ENCODE data around the gene RGL1. TPM values are rescaled to one million over a fixed set of nuclear protein-coding genes. Genes with fewer than 3 reads are reported as not detected.
"Not testable (repeated sequence)": the region's sequence is repeated elsewhere in the genome, so short reads cannot be mapped to it uniquely, and the experiment has no call there.

Gene RGL1
- total and polyA plus RNA-seq, 4 donors, result 29.8 to 53.4 (median 41.8) TPM

DNA sequence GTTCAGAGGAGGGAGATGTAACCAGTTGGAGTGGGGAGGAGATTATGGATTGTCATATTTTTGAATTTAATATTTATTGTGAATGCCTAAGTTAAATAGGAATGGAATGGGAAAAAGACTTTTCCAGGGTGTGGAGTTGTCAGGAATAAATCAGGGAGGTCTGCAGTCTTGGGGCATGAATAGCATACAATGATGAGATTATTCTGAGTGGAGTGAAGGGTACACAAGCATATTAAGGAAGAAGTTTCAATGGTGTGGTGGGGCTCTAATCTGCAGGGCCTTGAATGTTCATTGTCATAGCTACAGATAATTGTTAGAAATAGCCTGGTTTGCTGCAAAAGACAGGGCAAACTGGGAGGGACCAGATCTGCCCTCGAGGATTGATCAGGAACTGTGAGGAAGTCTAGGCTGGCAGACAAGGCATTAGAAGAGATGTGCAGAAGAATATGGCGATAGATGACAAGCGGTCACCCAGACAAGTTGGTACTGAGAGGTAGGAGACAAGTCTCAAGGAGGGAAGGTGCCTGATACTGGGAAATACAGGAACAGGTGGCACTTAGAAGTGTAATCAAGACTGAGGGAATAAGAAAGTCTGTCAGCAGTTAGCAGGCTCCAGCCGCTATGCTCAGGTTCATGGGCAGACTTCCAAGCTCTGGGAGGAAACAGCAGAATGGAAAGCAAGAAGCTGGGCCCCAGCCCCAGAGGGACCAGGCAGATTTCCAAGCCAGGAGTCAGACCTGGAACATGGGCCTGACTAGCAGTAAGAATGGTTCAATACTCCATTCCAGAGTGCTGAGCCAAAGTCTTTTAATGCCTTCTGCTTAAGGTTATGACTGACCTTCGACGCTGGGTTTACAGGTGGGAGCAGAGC lies 20.9 kb upstream of the RGL1 start:
- Histone ChIP-seq H3K4me3 (ENCODE audit: low read depth, low read length) (no peak overlapping the region), H3K27me3 (ENCODE audit: control insufficient read depth, insufficient read depth, low read length) (no peaks in the 10 kb centered on the region), H3K4me1 (ENCODE audit: control insufficient read depth, insufficient read depth, low read length) (peaks cover 6% of the 10 kb centered on the region), H3K27ac (ENCODE audit: low read depth, low read length) (no peak overlapping the region), H3K9me3 (ENCODE audit: control insufficient read depth, insufficient read depth, low read length) (no peaks in the 10 kb centered on the region), H3K36me3 (ENCODE audit: control insufficient read depth, insufficient read depth, low read length) (no peaks in the 10 kb centered on the region)
- 69% methylated on average over 6 of the region's 6 CpGs for WGBS (ENCODE audit: insufficient coverage)
- DNase-seq (ENCODE audit: low read depth in 4 of 6, low spot score in 6 of 6), result peak in 3 of 6 donors; percentile 61 to 91 (median 74)

- no CpG with 5 or more reads among the region's 3 CpGs for whole genome bisulfite sequencing (ENCODE audit: insufficient coverage)
- H3K9me3 ChIP-seq (ENCODE audit: control insufficient read depth, insufficient read depth, low read length); H3K27ac ChIP-seq (ENCODE audit: low read depth, low read length); H3K4me3 ChIP-seq (ENCODE audit: low read depth, low read length); H3K36me3 ChIP-seq (ENCODE audit: control insufficient read depth, insufficient read depth, low read length); H3K27me3 ChIP-seq (ENCODE audit: control insufficient read depth, insufficient read depth, low read length); DNase-seq (ENCODE audit: low read depth in 4 of 6, low spot score in 6 of 6); H3K4me1 ChIP-seq (ENCODE audit: control insufficient read depth, insufficient read depth, low read length): not testable (repeated sequence)
Observed at GRCh38 chr1:183785921-183786320, 19.0 kb upstream of the RGL1 start.

GRCh38 chr1:183787704-183788103 lies 17.2 kb upstream of the RGL1 start:
- Histone ChIP-seq H3K9me3 (ENCODE audit: control insufficient read depth, insufficient read depth, low read length) (no peaks in the 10 kb centered on the region), H3K27ac (ENCODE audit: low read depth, low read length) (no peak overlapping the region), H3K36me3 (ENCODE audit: control insufficient read depth, insufficient read depth, low read length) (no peaks in the 10 kb centered on the region), H3K4me1 (ENCODE audit: control insufficient read depth, insufficient read depth, low read length) (peaks cover 6% of the 10 kb centered on the region), H3K27me3 (ENCODE audit: control insufficient read depth, insufficient read depth, low read length) (no peaks in the 10 kb centered on the region), H3K4me3 (ENCODE audit: low read depth, low read length) (no peak overlapping the region)
- no peak for DNase-seq (ENCODE audit: low read depth in 4 of 6, low spot score in 6 of 6)
- 29% methylated on average over 1 of the region's 2 CpGs for WGBS (ENCODE audit: insufficient coverage)

GRCh38 chr1:183791319-183791718 lies 13.6 kb upstream of the RGL1 start:
- Histone ChIP-seq H3K4me3 (ENCODE audit: low read depth, low read length) (no peak overlapping the region), H3K27ac (ENCODE audit: low read depth, low read length) (no peak overlapping the region), H3K36me3 (ENCODE audit: control insufficient read depth, insufficient read depth, low read length) (no peaks in the 10 kb centered on the region), H3K4me1 (ENCODE audit: control insufficient read depth, insufficient read depth, low read length) (no peaks in the 10 kb centered on the region), H3K9me3 (ENCODE audit: control insufficient read depth, insufficient read depth, low read length) (no peaks in the 10 kb centered on the region), H3K27me3 (ENCODE audit: control insufficient read depth, insufficient read depth, low read length) (no peaks in the 10 kb centered on the region)
- no peak for DNase-seq (ENCODE audit: low read depth in 4 of 6, low spot score in 6 of 6)

- Histone ChIP-seq H3K4me1 (ENCODE audit: control insufficient read depth, insufficient read depth, low read length) (no peaks in the 10 kb centered on the region), H3K27ac (ENCODE audit: low read depth, low read length) (no peak overlapping the region), H3K36me3 (ENCODE audit: control insufficient read depth, insufficient read depth, low read length) (no peaks in the 10 kb centered on the region), H3K27me3 (ENCODE audit: control insufficient read depth, insufficient read depth, low read length) (no peaks in the 10 kb centered on the region), H3K4me3 (ENCODE audit: low read depth, low read length) (no peak overlapping the region), H3K9me3 (ENCODE audit: control insufficient read depth, insufficient read depth, low read length) (no peaks in the 10 kb centered on the region)
- no CpG with 5 or more reads among the region's 2 CpGs for WGBS (ENCODE audit: insufficient coverage)
- DNase-seq (ENCODE audit: low read depth in 4 of 6, low spot score in 6 of 6), result no peak
Observed at GRCh38 chr1:183792300-183792699, 12.6 kb upstream of the RGL1 start.

GRCh38 chr1:183794088-183794487 lies 10.8 kb upstream of the RGL1 start:
- no peaks in the 10 kb centered on the region for H3K36me3 ChIP-seq (ENCODE audit: control insufficient read depth, insufficient read depth, low read length)
- H3K27me3 ChIP-seq (ENCODE audit: control insufficient read depth, insufficient read depth, low read length), result no peaks in the 10 kb centered on the region
- no peak overlapping the region for H3K4me3 ChIP-seq (ENCODE audit: low read depth, low read length)
- H3K4me1 ChIP-seq (ENCODE audit: control insufficient read depth, insufficient read depth, low read length), result no peaks in the 10 kb centered on the region
- no CpG with 5 or more reads among the region's 1 CpG for WGBS (ENCODE audit: insufficient coverage)
- no peak overlapping the region for H3K27ac ChIP-seq (ENCODE audit: low read depth, low read length)
- no peaks in the 10 kb centered on the region for H3K9me3 ChIP-seq (ENCODE audit: control insufficient read depth, insufficient read depth, low read length)
- DNase-seq (ENCODE audit: low read depth in 4 of 6, low spot score in 6 of 6), result no peak

GRCh38 chr1:183800449-183800848 lies 4.5 kb upstream of the RGL1 start:
- Histone ChIP-seq H3K27ac (ENCODE audit: low read depth, low read length) (no peak overlapping the region), H3K27me3 (ENCODE audit: control insufficient read depth, insufficient read depth, low read length) (no peaks in the 10 kb centered on the region), H3K4me1 (ENCODE audit: control insufficient read depth, insufficient read depth, low read length) (no peaks in the 10 kb centered on the region), H3K9me3 (ENCODE audit: control insufficient read depth, insufficient read depth, low read length) (peaks cover 4% of the 10 kb centered on the region), H3K4me3 (ENCODE audit: low read depth, low read length) (no peak overlapping the region), H3K36me3 (ENCODE audit: control insufficient read depth, insufficient read depth, low read length) (no peaks in the 10 kb centered on the region)
- no peak for DNase-seq (ENCODE audit: low read depth in 4 of 6, low spot score in 6 of 6)
- WGBS (ENCODE audit: insufficient coverage), result 100% methylated on average over 1 of the region's 1 CpG

DNA sequence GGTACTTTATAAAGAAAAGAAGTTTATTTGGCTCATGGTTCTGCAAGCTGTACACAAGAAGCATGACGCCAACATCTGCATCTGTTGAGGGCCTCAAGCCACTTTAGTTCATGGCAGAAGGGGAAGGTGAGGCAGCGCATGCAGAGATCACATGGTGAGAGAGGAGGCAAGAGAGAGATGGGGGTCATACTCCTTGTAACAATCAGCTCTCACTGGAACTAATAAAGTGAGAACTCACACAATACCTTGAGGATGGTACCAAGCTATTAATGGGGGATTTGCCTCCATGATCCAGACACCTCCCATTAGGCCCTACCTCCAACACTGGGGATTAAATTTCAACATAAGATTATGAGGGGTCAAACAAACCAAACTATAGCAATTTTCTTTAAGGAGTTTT lies 3.3 kb upstream of the RGL1 start:
- DNase-seq (ENCODE audit: low read depth in 4 of 6, low spot score in 6 of 6), result no peak

GRCh38 chr1:183804387-183804786 lies 533 bp upstream of the RGL1 start:
- no peak for DNase-seq (ENCODE audit: low read depth in 4 of 6, low spot score in 6 of 6)
- Histone ChIP-seq H3K36me3 (ENCODE audit: control insufficient read depth, insufficient read depth, low read length) (no peaks in the 10 kb centered on the region), H3K9me3 (ENCODE audit: control insufficient read depth, insufficient read depth, low read length) (peaks cover 4% of the 10 kb centered on the region), H3K27ac (ENCODE audit: low read depth, low read length) (peak overlapping the region; percentile 96), H3K4me1 (ENCODE audit: control insufficient read depth, insufficient read depth, low read length) (peaks cover 4% of the 10 kb centered on the region), H3K27me3 (ENCODE audit: control insufficient read depth, insufficient read depth, low read length) (no peaks in the 10 kb centered on the region), H3K4me3 (ENCODE audit: low read depth, low read length) (peak overlapping the region; percentile 87)
- WGBS (ENCODE audit: insufficient coverage), result no CpG with 5 or more reads among the region's 5 CpGs

More for the DNA sequence above, 3.3 kb upstream of the RGL1 start:
- 100% methylated on average over 1 of the region's 2 CpGs for WGBS (ENCODE audit: insufficient coverage)
- no peaks in the 10 kb centered on the region for H3K36me3 ChIP-seq (ENCODE audit: control insufficient read depth, insufficient read depth, low read length)
- H3K27ac ChIP-seq (ENCODE audit: low read depth, low read length), result no peak overlapping the region
- no peaks in the 10 kb centered on the region for H3K4me1 ChIP-seq (ENCODE audit: control insufficient read depth, insufficient read depth, low read length)
- no peak overlapping the region for H3K4me3 ChIP-seq (ENCODE audit: low read depth, low read length)
- H3K9me3 ChIP-seq (ENCODE audit: control insufficient read depth, insufficient read depth, low read length), result peaks cover 4% of the 10 kb centered on the region
- H3K27me3 ChIP-seq (ENCODE audit: control insufficient read depth, insufficient read depth, low read length), result no peaks in the 10 kb centered on the region

DNA sequence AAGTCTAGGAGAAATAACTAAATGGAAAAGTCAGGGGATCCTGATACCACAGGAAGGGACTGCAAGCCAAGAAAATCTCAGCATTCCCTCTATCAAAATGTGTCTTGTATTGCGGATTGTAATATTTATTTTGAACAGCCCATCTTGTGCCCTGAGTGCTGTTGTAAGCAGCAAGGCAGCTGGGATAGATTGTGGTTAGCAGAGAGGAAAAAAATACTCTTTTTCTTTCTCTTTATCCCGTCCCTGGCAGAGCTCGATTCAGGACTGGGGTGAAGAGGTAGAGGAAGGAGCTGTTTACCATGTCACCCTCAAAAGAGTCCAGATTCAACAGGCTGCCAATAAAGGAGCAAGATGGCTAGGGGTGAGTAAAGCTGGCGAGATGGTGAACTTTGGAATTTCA lies 1.2 kb downstream of the RGL1 start:
- H3K4me3 ChIP-seq (ENCODE audit: low read depth, low read length), result peak overlapping the region; percentile 87
- peak overlapping the region; percentile 96 for H3K27ac ChIP-seq (ENCODE audit: low read depth, low read length)
- H3K4me1 ChIP-seq (ENCODE audit: control insufficient read depth, insufficient read depth, low read length), result peaks cover 4% of the 10 kb centered on the region
- peak in 1 of 6 donors; percentile 9 for DNase-seq (ENCODE audit: low read depth in 4 of 6, low spot score in 6 of 6)
- H3K9me3 ChIP-seq (ENCODE audit: control insufficient read depth, insufficient read depth, low read length), result peaks cover 4% of the 10 kb centered on the region
- no peaks in the 10 kb centered on the region for H3K36me3 ChIP-seq (ENCODE audit: control insufficient read depth, insufficient read depth, low read length)
- no CpG with 5 or more reads among the region's 4 CpGs for WGBS (ENCODE audit: insufficient coverage)
- no peaks in the 10 kb centered on the region for H3K27me3 ChIP-seq (ENCODE audit: control insufficient read depth, insufficient read depth, low read length)
